Neural cell (in vitro differentiated cells): Measurements from ENCODE around the gene FYCO1. TPM values are rescaled to one million over a fixed set of nuclear protein-coding genes. Genes with fewer than 3 reads are reported as not detected.

Source experiments
- H2AFZ ChIP-seq: fragments of 200-600, 300-800 bp; sonication (generic), shearing (Covaris generic); 2 replicates; pipeline ENCODE4 v1.6.0; 2014; ENCODE audit warnings: low read depth, mild to moderate bottlenecking, antibody characterized with exemption, low read length, moderate library complexity
- H3F3A ChIP-seq: fragments of 200-600 bp; shearing (Covaris generic); 2 replicates; pipeline ENCODE4 v1.6.1; 2016; ENCODE audit warnings: mild to moderate bottlenecking, moderate library complexity, mixed read lengths, antibody characterized with exemption, low read length; ENCODE audit not compliant: insufficient read depth, poor library complexity, severe bottlenecking
- H3K27ac ChIP-seq: fragments of 200-600, 300-800 bp; sonication (generic), shearing (Covaris generic); 2 replicates; pipeline ENCODE4 v1.5.1; 2014; ENCODE audit warnings: mild to moderate bottlenecking, low read length, moderate library complexity
- H3K27me3 ChIP-seq: fragments of 300-800, 200-600 bp; sonication (generic), shearing (Covaris generic); 2 replicates; pipeline ENCODE4 v1.6.0; 2014; ENCODE audit warnings: mild to moderate bottlenecking, low read depth, low read length, moderate library complexity; ENCODE audit not compliant: insufficient read depth
- H3K36me3 ChIP-seq: fragments of 300-800, 200-600 bp; sonication (generic), shearing (Covaris generic); 2 replicates; pipeline ENCODE4 v1.5.1; 2014; ENCODE audit warnings: mild to moderate bottlenecking, antibody characterized with exemption, low read length, moderate library complexity; ENCODE audit not compliant: insufficient read depth
- H3K4me2 ChIP-seq: fragments of 300-800, 200-600 bp; sonication (generic), shearing (Covaris generic); 2 replicates; pipeline ENCODE4 v1.6.0; 2014; ENCODE audit warnings: mild to moderate bottlenecking, low read length
- H3K4me3 ChIP-seq: fragments of 300-800, 200-600 bp; sonication (generic), shearing (Covaris generic); 2 replicates; pipeline ENCODE4 v1.5.1; 2014; ENCODE audit warnings: mild to moderate bottlenecking, low read length, moderate library complexity
- H3K79me2 ChIP-seq: fragments of 200-600 bp; shearing (Covaris generic); replicated peaks from 2 replicates; pipeline ENCODE4 v1.6.0; 2014; ENCODE audit warnings: mild to moderate bottlenecking, low read length, moderate library complexity; ENCODE audit not compliant: insufficient read depth
- H3K9ac ChIP-seq: fragments of 300-800, 200-600 bp; sonication (generic), shearing (Covaris generic); 2 replicates; pipeline ENCODE4 v1.6.1; 2016; ENCODE audit warnings: mild to moderate bottlenecking, low read length, mixed read lengths
- H3K9me2 ChIP-seq: fragments of 200-600 bp; shearing (Covaris generic); 2 replicates; pipeline ENCODE4 v1.6.1; 2016; ENCODE audit warnings: mild to moderate bottlenecking, low read length, mixed read lengths; ENCODE audit not compliant: insufficient read depth
- H3K9me3 ChIP-seq: fragments of 200-600, 300-800 bp; sonication (generic), shearing (Covaris generic); 2 replicates; pipeline ENCODE4 v1.6.1; 2016; ENCODE audit warnings: mild to moderate bottlenecking, mixed run types, low read length, moderate library complexity, mixed read lengths
- H4K20me1 ChIP-seq: fragments of 200-600 bp; shearing (Covaris generic); 2 replicates; pipeline ENCODE4 v1.6.1; 2016; ENCODE audit warnings: mild to moderate bottlenecking, mixed run types; ENCODE audit not compliant: insufficient read depth
- CTCF ChIP-seq: fragments of 450-650 bp; IDR thresholded peaks from 2 replicates; pipeline ENCODE4 v1.5.1; 2014; ENCODE audit warnings: antibody characterized with exemption, mild to moderate bottlenecking, moderate library complexity; ENCODE audit not compliant: poor library complexity, severe bottlenecking
- EP300 ChIP-seq: fragments of 450-650 bp; conservative IDR thresholded peaks from 2 replicates; pipeline ENCODE4 v1.6.1; 2014; ENCODE audit warnings: antibody characterized with exemption, mild to moderate bottlenecking, moderate library complexity; ENCODE audit not compliant: poor library complexity, severe bottlenecking
- EZH2 ChIP-seq: fragments of 200-600, 300-800 bp; shearing (Covaris generic), sonication (generic); IDR thresholded peaks from 2 replicates; pipeline ENCODE4 v1.6.1; 2014; ENCODE audit warnings: antibody characterized with exemption, low read length, borderline replicate concordance, mild to moderate bottlenecking; ENCODE audit not compliant: insufficient read depth, poor library complexity, severe bottlenecking
- MXI1 ChIP-seq: fragments of 450-650 bp; conservative IDR thresholded peaks from 2 replicates; pipeline ENCODE4 v1.6.1; 2014; ENCODE audit warnings: antibody characterized with exemption, mild to moderate bottlenecking; ENCODE audit not compliant: poor library complexity, severe bottlenecking
- POLR2AphosphoS5 ChIP-seq: IDR thresholded peaks from 2 replicates; pipeline ENCODE4 v1.6.1; 2012
- RAD21 ChIP-seq: fragments of 450-650 bp; conservative IDR thresholded peaks from 2 replicates; pipeline ENCODE4 v1.6.1; 2014; ENCODE audit warnings: antibody characterized with exemption, mild to moderate bottlenecking, moderate library complexity
- REST ChIP-seq: IDR thresholded peaks from 2 replicates; pipeline ENCODE4 v1.6.1; 2012; ENCODE audit warnings: borderline replicate concordance
- SMC3 ChIP-seq: fragments of 450-650 bp; conservative IDR thresholded peaks from 2 replicates; pipeline ENCODE4 v1.6.1; 2014; ENCODE audit warnings: antibody characterized with exemption, mild to moderate bottlenecking, moderate library complexity; ENCODE audit not compliant: poor library complexity
- TAF1 ChIP-seq: IDR thresholded peaks from 2 replicates; pipeline ENCODE4 v1.6.1; 2012; ENCODE audit warnings: low read depth
- polyA plus RNA-seq: library from polyadenylated mRNA; depleted of rRNA; stranded (reverse); fragments of >200 nt; gene quantifications from 2 replicates; pipeline ENCODE4 v1.2.3, GENCODE V29; 2014

The FYCO1 gene
- polyA plus RNA-seq, 1 donor from 2014 or later, result 0.12 TPM

GRCh38 chr3:46031747-46032146 is 36.1 kb upstream of the FYCO1 start:
- Histone ChIP-seq H3K4me3 (no peak overlapping the region), H3K27me3 (no peaks in the 10 kb centered on the region), H3K9me2 (no peaks in the 10 kb centered on the region), H3K36me3 (no peaks in the 10 kb centered on the region), H3K4me2 (no peak overlapping the region), H4K20me1 (no peaks in the 10 kb centered on the region), H3K27ac (no peak overlapping the region), H3K9me3 (no peaks in the 10 kb centered on the region), H3K79me2 (no peaks in the 10 kb centered on the region), H3F3A (no peaks in the 10 kb centered on the region), H2AFZ (no peak overlapping the region), H3K9ac (no peak overlapping the region)
- TF ChIP-seq EP300, result no peak
- TF ChIP-seq POLR2AphosphoS5, result no peak
- no peak for TF ChIP-seq EZH2
- TF ChIP-seq RAD21, result no peak
- TF ChIP-seq SMC3, result no peak
- TF ChIP-seq MXI1, result no peak
- no peak for TF ChIP-seq TAF1
- TF ChIP-seq CTCF, result no peak
- no peak for TF ChIP-seq REST

- H3K36me3 ChIP-seq, result no peaks in the 10 kb centered on the region
- H3K9ac ChIP-seq, result no peak overlapping the region
- H3F3A ChIP-seq, result no peaks in the 10 kb centered on the region
- H3K27ac ChIP-seq, result no peak overlapping the region
- no peaks in the 10 kb centered on the region for H3K9me3 ChIP-seq
- no peaks in the 10 kb centered on the region for H3K27me3 ChIP-seq
- H3K4me3 ChIP-seq, result no peak overlapping the region
- H3K4me2 ChIP-seq, result no peak overlapping the region
- no peak overlapping the region for H2AFZ ChIP-seq
- no peaks in the 10 kb centered on the region for H4K20me1 ChIP-seq
- TF ChIP-seq RAD21 (no peak), CTCF (no peak), SMC3 (no peak), MXI1 (no peak), REST (no peak), EP300 (no peak), TAF1 (no peak), EZH2 (no peak), POLR2AphosphoS5 (no peak)
- H3K9me2 ChIP-seq, result no peaks in the 10 kb centered on the region
- no peaks in the 10 kb centered on the region for H3K79me2 ChIP-seq
These were observed 35.6 kb upstream of the FYCO1 start for GRCh38 chr3:46031269-46031668.
